Activated naive CD4-positive, alpha-beta T cell treated with Interleukin-2 at 50 U/mL for 16 hours (primary cell): ENCODE measurements around the gene ZNF444.
A peak's percentile ranks its signal among the peaks of the same experiment; 100 is the strongest.

ENCODE experiments used
- DNase-seq: peaks from one replicate; pipeline ENCODE4 v3.0.0-alpha.2; 2020

The ZNF444 gene

DNA sequence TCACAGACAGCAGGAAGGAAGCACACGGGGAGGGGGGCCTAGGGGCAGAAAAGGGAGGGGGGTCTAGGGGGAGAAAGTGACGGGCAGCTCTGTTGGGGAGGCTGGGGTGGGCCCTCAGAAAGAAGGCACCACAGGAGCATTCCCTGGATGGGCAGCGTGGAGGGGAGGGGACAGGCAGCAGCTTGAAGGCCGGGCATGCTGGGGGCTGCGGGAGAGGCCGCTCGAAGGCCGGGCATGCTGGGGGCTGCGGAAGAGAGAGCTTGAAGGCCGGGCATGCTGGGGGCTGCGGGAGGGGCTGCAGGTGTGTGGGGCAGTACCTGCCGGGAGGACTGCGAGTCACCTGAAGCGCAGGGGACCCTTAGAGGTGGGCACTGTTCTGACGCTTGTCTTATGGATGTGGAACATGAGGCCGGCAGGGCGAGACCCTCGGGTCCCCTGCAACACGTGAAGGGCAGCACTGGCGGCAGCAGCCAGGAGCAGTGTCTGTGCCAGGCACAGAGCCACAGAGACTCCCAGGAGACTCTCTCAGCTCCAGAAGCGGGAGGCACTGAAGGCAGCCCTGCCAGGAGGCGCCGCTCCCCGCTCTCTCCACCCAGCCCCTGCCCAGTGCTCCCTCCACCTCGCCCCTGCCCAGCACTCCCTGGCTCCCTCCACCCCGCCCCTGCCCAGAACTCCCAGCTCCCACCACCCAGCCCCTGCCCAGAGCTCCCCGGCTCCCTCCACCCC, 33.3 kb upstream of the ZNF444 start:
- no peak for DNase-seq

DNA sequence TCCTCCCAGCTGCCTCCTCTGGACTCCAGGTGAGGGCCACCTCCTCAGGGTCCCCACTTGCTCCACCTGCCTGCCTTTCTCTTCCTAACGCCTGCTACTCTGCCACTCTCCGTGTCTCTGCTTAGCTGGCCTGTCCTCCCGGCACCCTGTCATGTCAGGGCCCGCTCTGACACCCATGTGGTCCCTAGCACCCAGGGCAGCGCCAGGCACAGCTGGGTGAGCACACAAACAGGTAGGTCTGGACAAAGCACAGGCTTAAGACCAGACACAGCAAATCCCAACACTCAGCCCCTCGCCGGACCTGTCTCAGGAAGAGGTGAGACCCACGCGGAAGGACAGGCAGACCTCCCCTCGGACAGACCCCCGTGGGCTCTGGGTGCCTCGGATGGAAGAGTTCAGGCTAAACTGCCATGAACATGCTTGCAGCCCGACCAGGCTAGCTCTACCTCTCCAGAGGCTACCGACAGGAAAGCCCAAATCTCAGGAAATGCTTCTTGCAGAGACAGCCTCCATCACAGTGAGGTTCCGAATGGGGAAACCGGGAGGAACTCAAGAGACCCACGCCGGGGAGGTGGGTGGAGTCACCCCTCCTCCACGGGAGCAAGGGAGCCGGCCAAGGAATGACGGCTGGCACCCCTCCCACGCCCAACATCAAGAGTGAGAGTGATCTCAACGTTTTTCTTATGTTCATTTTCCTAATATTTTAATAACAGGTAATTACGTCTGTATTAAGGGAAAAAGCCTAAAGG, 32.5 kb upstream of the ZNF444 start:
- no peak for DNase-seq

DNA sequence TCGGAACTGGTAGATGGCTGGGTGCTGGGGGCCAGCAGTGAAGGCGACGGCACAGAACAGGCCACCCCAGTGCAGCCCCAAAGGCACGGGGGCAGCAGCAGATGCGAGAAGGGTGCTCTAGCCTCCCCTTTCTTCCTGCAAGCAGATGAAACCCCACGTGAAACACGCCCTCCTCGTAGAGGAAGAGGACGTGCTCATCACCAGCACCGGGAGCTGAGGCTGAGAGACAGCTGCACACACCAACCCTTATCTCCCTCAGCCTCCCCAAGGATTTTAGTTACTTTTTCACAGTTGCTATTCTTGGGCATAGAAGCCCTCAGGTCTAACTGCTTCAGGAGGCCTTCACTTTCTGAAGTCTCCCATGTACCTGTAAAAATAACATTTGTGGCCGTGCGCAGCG, 31.9 kb upstream of the ZNF444 start:
- no peak for DNase-seq

DNA sequence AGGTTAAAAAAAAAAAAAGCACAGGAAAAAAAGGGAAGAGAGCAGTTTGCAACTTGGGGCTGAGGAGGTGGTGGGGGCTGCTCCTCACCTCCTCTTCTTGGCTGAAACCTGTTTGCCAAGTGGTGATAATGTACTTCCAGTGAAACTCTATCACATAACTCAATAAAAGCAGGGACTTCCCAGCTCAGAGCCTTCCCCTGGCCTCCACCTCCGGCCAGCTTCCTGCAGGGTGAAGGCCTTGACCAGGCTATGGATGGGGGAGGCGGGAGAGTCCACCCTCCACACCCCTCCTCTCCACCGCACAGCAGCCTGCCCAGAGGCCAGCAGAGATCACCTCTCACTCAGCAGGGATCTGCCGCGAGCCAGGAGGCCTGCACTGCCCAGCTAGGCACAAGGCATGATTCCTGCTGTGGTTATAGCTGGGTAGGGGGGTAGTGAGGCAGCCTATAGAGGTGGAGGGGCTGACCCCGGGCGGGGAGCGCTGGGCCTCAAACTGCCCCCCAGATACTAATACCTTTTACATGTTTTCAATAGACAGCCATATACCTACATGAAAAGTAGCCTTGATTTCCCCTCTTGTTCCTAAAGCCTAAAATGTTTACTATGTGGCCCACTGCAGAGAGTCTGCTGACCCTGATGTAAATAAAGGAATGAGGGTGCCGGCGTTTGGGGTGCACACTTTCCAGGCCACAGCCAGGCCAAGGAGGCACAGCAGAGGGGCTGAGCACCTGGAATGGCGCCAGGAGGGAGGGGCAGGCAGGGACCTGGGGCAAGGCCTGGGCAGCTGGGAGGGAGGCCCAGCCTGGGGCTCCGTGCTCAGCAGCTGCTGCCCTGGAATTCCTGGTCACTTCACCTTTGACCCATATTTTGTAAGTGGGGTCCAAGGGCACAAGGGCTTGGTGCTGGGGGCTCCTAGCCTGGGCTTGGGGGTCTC, 30.3 kb upstream of the ZNF444 start:
- DNase-seq = no peak

GRCh38 chr19:56111601-56112312, 29.3 kb upstream of the ZNF444 start:
- no peak for DNase-seq

DNA sequence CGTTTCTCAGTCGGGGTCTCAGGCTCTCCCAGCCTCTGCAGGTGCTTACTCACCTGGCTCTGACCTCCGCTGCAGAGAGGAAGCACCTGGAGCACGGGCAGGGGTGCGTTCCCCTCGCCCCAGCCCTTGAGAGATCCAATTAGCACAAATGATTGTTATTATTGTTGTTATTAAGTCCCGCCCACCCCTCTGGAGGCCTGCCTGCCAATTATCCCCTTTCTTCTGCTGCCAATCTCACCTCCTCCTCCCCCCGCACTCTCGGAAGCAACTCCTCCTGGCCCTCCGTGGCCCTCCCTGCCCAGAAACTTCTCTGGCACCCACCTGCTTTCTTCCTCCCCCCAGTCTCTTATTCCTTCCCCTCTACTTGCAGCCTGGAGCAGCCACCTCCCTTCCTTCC, 28.8 kb upstream of the ZNF444 start:
- no peak for DNase-seq

- no peak for DNase-seq
These were observed 27.9 kb upstream of the ZNF444 start for GRCh38 chr19:56113074-56113632.

- no peak for DNase-seq
These were observed 26.9 kb upstream of the ZNF444 start for GRCh38 chr19:56114051-56114777.

GRCh38 chr19:56114778-56115110, 26.3 kb upstream of the ZNF444 start:
- no peak for DNase-seq

GRCh38 chr19:56115490-56115889, 25.6 kb upstream of the ZNF444 start:
- no peak for DNase-seq

DNA sequence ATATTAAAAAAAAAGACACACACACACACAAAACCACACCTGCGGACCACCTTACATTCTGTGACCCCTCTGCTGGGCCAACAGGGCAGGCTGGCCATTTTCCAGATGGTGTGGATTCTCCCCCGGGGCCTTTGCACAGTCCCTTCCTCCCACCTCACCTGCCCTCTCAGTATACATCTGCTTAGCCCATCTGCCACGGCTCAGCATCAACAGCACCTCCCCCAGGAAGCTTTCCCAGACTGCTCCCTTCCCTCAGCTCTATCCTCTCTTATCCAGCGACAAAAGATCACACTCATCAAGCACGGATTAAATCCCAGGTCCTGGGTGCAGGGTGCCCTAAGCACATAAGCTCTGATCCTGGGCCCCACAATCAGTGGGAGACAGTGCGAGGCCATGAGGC, 24.5 kb upstream of the ZNF444 start:
- DNase-seq = no peak

- DNase-seq = no peak
These were observed 23.7 kb upstream of the ZNF444 start for GRCh38 chr19:56117376-56117884.

DNA sequence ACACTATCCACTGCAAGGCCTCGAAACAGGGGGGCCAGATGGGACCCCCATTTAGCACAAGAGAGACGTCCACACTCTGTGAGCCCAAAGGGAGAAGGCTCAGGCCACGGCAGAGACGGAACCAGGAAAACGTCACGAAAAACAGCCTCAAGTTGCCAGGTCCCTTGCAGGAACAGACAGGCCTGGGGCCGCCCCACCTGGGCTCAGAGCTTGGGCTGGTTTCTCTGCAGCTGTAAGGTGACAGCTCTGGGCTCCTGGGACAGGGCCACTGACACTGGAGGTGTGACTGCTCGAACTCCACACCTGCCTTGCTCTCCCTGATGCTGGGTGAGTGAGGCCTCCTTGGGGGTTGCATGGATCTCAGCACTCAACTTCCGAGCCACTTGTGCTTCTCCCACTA, 23.2 kb upstream of the ZNF444 start:
- DNase-seq = no peak

- DNase-seq = no peak
These were observed 22.2 kb upstream of the ZNF444 start for GRCh38 chr19:56118666-56119581.

GRCh38 chr19:56119582-56119978, 21.5 kb upstream of the ZNF444 start:
- no peak for DNase-seq

DNA sequence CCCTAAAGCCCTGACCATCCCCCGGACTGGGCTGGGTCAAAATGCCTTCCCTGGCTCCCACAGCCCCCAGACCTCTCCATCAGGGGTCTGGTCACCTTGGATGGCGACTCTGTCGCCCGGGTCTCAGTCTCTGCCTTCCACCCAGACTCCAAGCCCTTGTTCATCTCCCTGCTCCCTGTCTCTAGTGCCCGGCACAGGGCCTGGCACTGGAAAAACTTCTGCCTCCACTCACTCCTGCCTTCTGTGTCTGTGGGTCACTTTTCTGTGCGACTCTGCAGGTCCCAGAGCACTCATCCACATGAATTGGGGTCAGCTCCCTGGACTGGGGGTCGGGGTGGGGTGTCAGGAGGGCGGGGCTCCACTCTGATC, 21.1 kb upstream of the ZNF444 start:
- DNase-seq = no peak

- peak; percentile 82 for DNase-seq
These were observed 20.5 kb upstream of the ZNF444 start for GRCh38 chr19:56120371-56121179.

GRCh38 chr19:56121180-56122167, 19.6 kb upstream of the ZNF444 start, which contains the start of gene ZNF787:
Gene ZNF787, minus strand, starts transcription at chr19:56121295. Its CDS starts 18,078 bp downstream, at chr19:56103217.
- DNase-seq = peak; percentile 97
